Measurements from ENCODE around the gene FERMT3. TPM values are rescaled to one million over a fixed set of nuclear protein-coding genes. Genes with fewer than 3 reads are reported as not detected.
A peak's percentile ranks its signal among the peaks of the same experiment; 100 is the strongest.

The FERMT3 gene
- total RNA-seq, 1 experiment from 2014 or later, result 4.3 TPM

DNA sequence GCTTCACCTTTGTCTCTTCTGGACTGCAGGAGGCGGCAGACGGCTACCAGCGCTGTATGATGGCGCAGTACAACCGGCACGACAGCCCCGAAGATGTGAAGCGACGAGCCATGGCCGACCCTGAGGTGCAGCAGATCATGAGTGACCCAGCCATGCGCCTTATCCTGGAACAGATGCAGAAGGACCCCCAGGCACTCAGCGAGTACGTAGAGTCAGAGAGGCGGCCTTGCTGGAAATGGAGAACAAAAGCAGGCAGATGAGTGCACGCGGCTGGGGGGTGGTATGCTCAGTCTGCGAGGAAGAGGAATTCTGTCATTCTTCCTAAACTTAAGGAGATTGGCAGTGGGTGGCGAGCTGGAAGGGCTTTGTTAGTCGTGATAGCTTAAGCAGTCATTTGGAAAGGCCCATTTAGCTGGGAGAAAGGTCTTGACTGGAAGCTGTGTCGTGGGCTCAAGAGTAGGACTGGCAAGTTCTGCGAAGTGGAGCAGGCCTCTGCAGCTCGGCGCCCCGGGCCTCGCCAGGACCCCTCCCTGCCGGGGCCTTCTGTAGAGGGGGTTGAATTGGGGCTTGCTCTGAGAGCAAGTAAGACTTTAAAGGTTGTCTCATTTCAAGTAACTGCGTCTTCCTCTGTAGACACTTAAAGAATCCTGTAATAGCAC, 3.0 kb upstream of the FERMT3 start:
- Histone ChIP-seq H3K36me3 (ENCODE audit: control insufficient read depth, insufficient read depth, low read length) (peaks cover 5% of the 10 kb centered on the region), H3K9me3 (no peaks in the 10 kb centered on the region), H3K27me3 (replicated peaks; ENCODE audit: control insufficient read depth, insufficient read depth, low read length) (no peaks in the 10 kb centered on the region), H3K4me1 (no peaks in the 10 kb centered on the region), H3K4me3 (ENCODE audit: low read depth, low read length) (no peak overlapping the region)
- Mint-ChIP-seq H3K4me3 (ENCODE audit: unreplicated experiment) (no peak overlapping the region), H3K4me1 (ENCODE audit: low read depth, unreplicated experiment) (no peaks in the 10 kb centered on the region), H3K36me3 (ENCODE audit: insufficient read depth, unreplicated experiment) (peaks cover 83% of the 10 kb centered on the region), H3K27ac (ENCODE audit: unreplicated experiment) (no peak overlapping the region), H3K9me3 (ENCODE audit: unreplicated experiment) (no peaks in the 10 kb centered on the region), H3K27me3 (ENCODE audit: insufficient read depth, unreplicated experiment) (no peaks in the 10 kb centered on the region)
- ChIA-PET POLR2A (interaction anchor here (1.9 kb wide), 1 partner anchor 18 kb away, joined by 7 read pairs; the partner anchor contains the start of gene STIP1), CTCF (no interaction called here)
- TF ChIP-seq, protein P1, sequence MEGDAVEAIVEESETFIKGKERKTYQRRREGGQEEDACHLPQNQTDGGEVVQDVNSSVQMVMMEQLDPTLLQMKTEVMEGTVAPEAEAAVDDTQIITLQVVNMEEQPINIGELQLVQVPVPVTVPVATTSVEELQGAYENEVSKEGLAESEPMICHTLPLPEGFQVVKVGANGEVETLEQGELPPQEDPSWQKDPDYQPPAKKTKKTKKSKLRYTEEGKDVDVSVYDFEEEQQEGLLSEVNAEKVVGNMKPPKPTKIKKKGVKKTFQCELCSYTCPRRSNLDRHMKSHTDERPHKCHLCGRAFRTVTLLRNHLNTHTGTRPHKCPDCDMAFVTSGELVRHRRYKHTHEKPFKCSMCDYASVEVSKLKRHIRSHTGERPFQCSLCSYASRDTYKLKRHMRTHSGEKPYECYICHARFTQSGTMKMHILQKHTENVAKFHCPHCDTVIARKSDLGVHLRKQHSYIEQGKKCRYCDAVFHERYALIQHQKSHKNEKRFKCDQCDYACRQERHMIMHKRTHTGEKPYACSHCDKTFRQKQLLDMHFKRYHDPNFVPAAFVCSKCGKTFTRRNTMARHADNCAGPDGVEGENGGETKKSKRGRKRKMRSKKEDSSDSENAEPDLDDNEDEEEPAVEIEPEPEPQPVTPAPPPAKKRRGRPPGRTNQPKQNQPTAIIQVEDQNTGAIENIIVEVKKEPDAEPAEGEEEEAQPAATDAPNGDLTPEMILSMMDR (IDR thresholded peaks at IDR 0.05; ENCODE audit: insufficient read depth in 1 of 2, low read depth in 1 of 2, low read length in 1 of 2, severe bottlenecking in 1 of 2, unreplicated experiment in 1 of 2), result no peak
- intact Hi-C loops (cut with micrococcal nuclease; ENCODE audit: unreplicated experiment), result loop anchor here (1.0 kb wide), 1 partner anchor 31 kb away; the partner anchor contains the start of gene VEGFB
- DNase-seq, result no peak
- BruUV-seq (replicated peaks), result no TSS peak

DNA sequence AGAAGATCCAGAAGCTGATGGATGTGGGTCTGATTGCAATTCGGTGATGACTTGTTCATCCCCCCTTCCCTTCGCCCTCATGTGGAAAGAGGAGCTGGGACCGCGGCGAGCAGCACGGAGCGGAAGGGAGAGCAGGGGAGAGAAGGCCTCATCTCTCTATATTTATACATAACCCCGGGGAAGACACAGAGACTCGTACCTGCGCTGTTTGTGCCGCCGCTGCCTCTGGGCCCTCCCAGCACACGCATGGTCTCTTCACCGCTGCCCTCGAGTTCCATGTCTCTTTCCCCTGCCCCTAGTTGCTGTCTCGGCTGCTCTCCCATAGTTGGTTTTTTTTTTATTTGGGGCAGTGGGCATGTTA, 2.5 kb upstream of the FERMT3 start:
- peaks cover 83% of the 10 kb centered on the region for H3K36me3 Mint-ChIP-seq (ENCODE audit: insufficient read depth, unreplicated experiment)
- BruUV-seq (replicated peaks), result TSS peak; percentile 90
- ChIA-PET CTCF (interaction anchor here (0.6 to 1.3 kb wide), 9 partner anchors 19 to 132 kb away, joined by 3 to 9 read pairs (median 6); partner anchors contain the start of genes NUDT22, STIP1 and TRPT1), POLR2A (interaction anchor here (0.6 to 1.9 kb wide), 4 partner anchors 18 to 114 kb away, joined by 3 to 7 read pairs (median 6); partner anchors contain the start of genes ESRRA, PRDX5 and STIP1)
- TF ChIP-seq, protein P1 (IDR thresholded peaks at IDR 0.05; ENCODE audit: insufficient read depth in 1 of 2, low read depth in 1 of 2, low read length in 1 of 2, severe bottlenecking in 1 of 2, unreplicated experiment in 1 of 2), result no peak
- Histone ChIP-seq H3K27me3 (replicated peaks; ENCODE audit: control insufficient read depth, insufficient read depth, low read length) (no peaks in the 10 kb centered on the region), H3K36me3 (ENCODE audit: control insufficient read depth, insufficient read depth, low read length) (peaks cover 5% of the 10 kb centered on the region), H3K4me1 (no peaks in the 10 kb centered on the region), H3K9me3 (no peaks in the 10 kb centered on the region), H3K4me3 (ENCODE audit: low read depth, low read length) (no peak overlapping the region)
- no peaks in the 10 kb centered on the region for H3K27me3 Mint-ChIP-seq (ENCODE audit: insufficient read depth, unreplicated experiment)
- H3K4me3 Mint-ChIP-seq (ENCODE audit: unreplicated experiment), result no peak overlapping the region
- DNase-seq, result no peak
- H3K9me3 Mint-ChIP-seq (ENCODE audit: unreplicated experiment), result no peaks in the 10 kb centered on the region
- H3K4me1 Mint-ChIP-seq (ENCODE audit: low read depth, unreplicated experiment), result no peaks in the 10 kb centered on the region
- H3K27ac Mint-ChIP-seq (ENCODE audit: unreplicated experiment), result peak overlapping the region; percentile 39
- intact Hi-C loops (cut with micrococcal nuclease; ENCODE audit: unreplicated experiment), result loop anchor here (1.0 kb wide), 1 partner anchor 30 kb away; the partner anchor contains the start of gene VEGFB

DNA sequence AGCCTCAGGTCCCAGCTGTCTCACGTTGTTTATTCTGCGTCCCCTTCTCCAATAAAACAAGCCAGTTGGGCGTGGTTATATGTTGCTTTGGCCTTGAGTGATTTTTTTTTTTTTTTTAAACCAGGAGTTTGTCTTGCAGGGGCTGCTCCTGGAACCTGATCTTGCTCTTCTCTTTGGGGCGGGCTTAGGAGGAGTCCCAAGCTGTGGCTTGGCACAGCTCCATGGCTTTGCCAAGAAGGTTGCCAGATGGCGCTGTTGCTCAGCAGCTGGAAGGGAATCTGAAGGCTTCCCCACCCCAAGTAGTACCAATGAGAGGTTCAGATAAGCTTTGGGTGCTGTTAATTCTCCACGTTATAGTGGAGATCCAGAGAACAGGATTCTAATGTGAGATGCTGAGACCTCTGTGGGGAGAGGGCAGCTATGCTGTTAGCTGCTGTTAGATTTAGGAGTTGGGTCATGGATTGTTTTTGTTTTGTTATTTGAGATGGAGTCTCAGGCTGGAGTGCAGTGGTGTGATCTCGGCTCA, 2.0 kb upstream of the FERMT3 start:
- peaks cover 5% of the 10 kb centered on the region for H3K36me3 ChIP-seq (ENCODE audit: control insufficient read depth, insufficient read depth, low read length)
- BruUV-seq (replicated peaks), result no TSS peak
- ChIA-PET CTCF (interaction anchor here (0.5 to 1.3 kb wide), 11 partner anchors 9 to 132 kb away, joined by 3 to 9 read pairs (median 5); partner anchors contain the start of genes NUDT22, STIP1 and TRPT1), POLR2A (interaction anchor here (0.6 to 1.9 kb wide), 4 partner anchors 19 to 113 kb away, joined by 3 to 7 read pairs (median 6); partner anchors contain the start of genes ESRRA, PRDX5 and STIP1)
- Mint-ChIP-seq H3K36me3 (ENCODE audit: insufficient read depth, unreplicated experiment) (peaks cover 83% of the 10 kb centered on the region), H3K27me3 (ENCODE audit: insufficient read depth, unreplicated experiment) (no peaks in the 10 kb centered on the region), H3K4me3 (ENCODE audit: unreplicated experiment) (no peak overlapping the region), H3K27ac (ENCODE audit: unreplicated experiment) (peak overlapping the region; percentile 39), H3K4me1 (ENCODE audit: low read depth, unreplicated experiment) (no peaks in the 10 kb centered on the region), H3K9me3 (ENCODE audit: unreplicated experiment) (no peaks in the 10 kb centered on the region)
- peak; percentile 69 to 71 for DNase-seq
- H3K4me1 ChIP-seq, result no peaks in the 10 kb centered on the region
- intact Hi-C loops (cut with micrococcal nuclease; ENCODE audit: unreplicated experiment), result loop anchor here (1.0 kb wide), 1 partner anchor 30 kb away; the partner anchor contains the start of gene VEGFB
- no peaks in the 10 kb centered on the region for H3K9me3 ChIP-seq
- TF ChIP-seq, protein P1 (IDR thresholded peaks at IDR 0.05; ENCODE audit: insufficient read depth in 1 of 2, low read depth in 1 of 2, low read length in 1 of 2, severe bottlenecking in 1 of 2, unreplicated experiment in 1 of 2), result peak; percentile 59 to 74
- no peaks in the 10 kb centered on the region for H3K27me3 ChIP-seq (replicated peaks; ENCODE audit: control insufficient read depth, insufficient read depth, low read length)
- no peak overlapping the region for H3K4me3 ChIP-seq (ENCODE audit: low read depth, low read length)
